WTC11 (cell line): ENCODE results near the gene CRADD. TPM values are rescaled to one million over a fixed set of nuclear protein-coding genes. Genes with fewer than 3 reads are reported as not detected.

Experiments
- ATAC-seq: fragments of 200-7000 bp; cut with Tn5 transposase; 2 replicates; pipeline ENCODE4 v1.10.0; 2021; ENCODE audit warnings: mild to moderate bottlenecking, moderate library complexity
- CTCF ChIA-PET: fragments of 300-600 bp; sonication (Branson Sonifier 250); formaldehyde crosslinking; loops from one replicate; lab custom pipeline; 2021; ENCODE audit warnings: antibody characterized with exemption; lab: Charles Lee
- POLR2A ChIA-PET: fragments of 350-600 bp; sonication (Branson Sonifier 250); formaldehyde crosslinking; loops from one replicate; lab custom pipeline; 2021; ENCODE audit warnings: antibody characterized with exemption; lab: Charles Lee
- DNase-seq: peaks from one replicate; pipeline ENCODE4 v3.0.0; 2021; ENCODE audit warnings: low spot score
- H3K27ac Mint-ChIP-seq: 2 replicates; pipeline ENCODE4 v1.8.0; 2021; ENCODE audit warnings: mixed read lengths
- H3K27me3 Mint-ChIP-seq: 2 replicates; pipeline ENCODE4 v1.8.0; 2021; ENCODE audit warnings: low read depth, mild to moderate bottlenecking, moderate library complexity, mixed read lengths
- H3K36me3 Mint-ChIP-seq: 2 replicates; pipeline ENCODE4 v1.8.0; 2021; ENCODE audit warnings: mixed read lengths
- H3K4me1 Mint-ChIP-seq: 2 replicates; pipeline ENCODE4 v1.8.0; 2022; ENCODE audit warnings: mixed read lengths
- H3K4me3 Mint-ChIP-seq: 2 replicates; pipeline ENCODE4 v1.8.0; 2021; ENCODE audit warnings: mild to moderate bottlenecking, moderate library complexity, mixed read lengths
- H3K9me3 Mint-ChIP-seq: 2 replicates; pipeline ENCODE4 v1.8.0; 2021; ENCODE audit warnings: mixed read lengths
- ATF1 ChIP-seq: sonication (generic); formaldehyde crosslinking; IDR thresholded peaks from 2 replicates; pipeline ENCODE4 v1.8.1; 2023; ENCODE audit warnings: mild to moderate bottlenecking, moderate library complexity, missing genetic modification reagents
- EMX1 ChIP-seq: fragments of 250-450 bp; sonication (Bioruptor Pico); IDR thresholded peaks from 2 replicates; pipeline ENCODE4 v1.8.0; 2021; ENCODE audit warnings: mild to moderate bottlenecking
- ETV6 ChIP-seq: sonication (generic); formaldehyde crosslinking; IDR thresholded peaks from 2 replicates; pipeline ENCODE4 v1.8.1; 2022; ENCODE audit warnings: mild to moderate bottlenecking, missing genetic modification reagents
- FOXP1 ChIP-seq: sonication (generic); formaldehyde crosslinking; IDR thresholded peaks from 2 replicates; pipeline ENCODE4 v1.8.0; 2022; ENCODE audit warnings: missing genetic modification reagents, mild to moderate bottlenecking, moderate library complexity, borderline replicate concordance
- GABPB1 ChIP-seq: sonication (generic); formaldehyde crosslinking; IDR thresholded peaks from 2 replicates; pipeline ENCODE4 v1.8.1; 2023; ENCODE audit warnings: mild to moderate bottlenecking, missing genetic modification reagents
- GRHL2 ChIP-seq: fragments of 250-450 bp; sonication (Bioruptor Pico); IDR thresholded peaks from 2 replicates; pipeline ENCODE4 v1.8.0; 2022; ENCODE audit warnings: mild to moderate bottlenecking, moderate library complexity; ENCODE audit not compliant: insufficient replicate concordance, severe bottlenecking
- JAZF1 ChIP-seq: fragments of 250-450 bp; sonication (Bioruptor Pico); IDR thresholded peaks from 2 replicates; pipeline ENCODE4 v1.9.0; 2021; ENCODE audit warnings: moderate library complexity, mild to moderate bottlenecking, inconsistent platforms
- NFE2L1 ChIP-seq: sonication (generic); formaldehyde crosslinking; IDR thresholded peaks from 2 replicates; pipeline ENCODE4 v1.8.1; 2023; ENCODE audit warnings: missing genetic modification reagents
- NFYB ChIP-seq: sonication (generic); formaldehyde crosslinking; conservative IDR thresholded peaks from 2 replicates; pipeline ENCODE4 v1.8.0; 2022; ENCODE audit warnings: low read depth, missing genetic modification reagents
- NR2C2 ChIP-seq: sonication (generic); formaldehyde crosslinking; IDR thresholded peaks from 2 replicates; pipeline ENCODE4 v1.8.0; 2022; ENCODE audit warnings: mild to moderate bottlenecking, missing genetic modification reagents
- PRRX2 ChIP-seq: fragments of 250-450 bp; sonication (Bioruptor Pico); IDR thresholded peaks from 2 replicates; pipeline ENCODE4 v1.8.0; 2021; ENCODE audit warnings: mild to moderate bottlenecking
- SP1 ChIP-seq: sonication (generic); formaldehyde crosslinking; conservative IDR thresholded peaks from 2 replicates; pipeline ENCODE4 v1.8.1; 2022; ENCODE audit warnings: missing genetic modification reagents
- TCF7 ChIP-seq: sonication (generic); formaldehyde crosslinking; IDR thresholded peaks from 2 replicates; pipeline ENCODE4 v1.8.0; 2022; ENCODE audit warnings: mild to moderate bottlenecking, low read depth, missing genetic modification reagents, moderate library complexity
- ZNF121 ChIP-seq: sonication (generic); formaldehyde crosslinking; IDR thresholded peaks from 2 replicates; pipeline ENCODE4 v1.8.0; 2023; ENCODE audit warnings: missing genetic modification reagents
- ZNF263 ChIP-seq: sonication (generic); formaldehyde crosslinking; IDR thresholded peaks from 2 replicates; pipeline ENCODE4 v1.8.1; 2022; ENCODE audit warnings: low read depth, mild to moderate bottlenecking, moderate library complexity, missing genetic modification reagents
- ZNF396 ChIP-seq: fragments of 250-450 bp; sonication (Bioruptor Pico); IDR thresholded peaks from 2 replicates; pipeline ENCODE4 v1.8.0; 2021; ENCODE audit warnings: mild to moderate bottlenecking, moderate library complexity, borderline replicate concordance
- ZNF671 ChIP-seq: fragments of 250-450 bp; sonication (Bioruptor Pico); IDR thresholded peaks from 2 replicates; pipeline ENCODE4 v1.8.0; 2021; ENCODE audit warnings: mild to moderate bottlenecking
- total RNA-seq: library from RNA; stranded (reverse); gene quantifications from 3 replicates; pipeline ENCODE4 v1.2.3, GENCODE V29; 2021
- TF ChIP-seq, protein P1 (sequence below): sonication (generic); formaldehyde crosslinking; IDR thresholded peaks from 2 replicates; pipeline ENCODE4 v1.8.0; 2023; ENCODE audit warnings: missing genetic modification reagents
- TF ChIP-seq, protein P2 (sequence below): fragments of 200-600 bp; IDR thresholded peaks from 2 replicates; pipeline ENCODE4 v1.8.0; 2022; ENCODE audit warnings: antibody characterized with exemption
- TF ChIP-seq, protein P3 (sequence below): sonication (generic); formaldehyde crosslinking; IDR thresholded peaks from 2 replicates; pipeline ENCODE4 v1.8.1; 2022; ENCODE audit warnings: mild to moderate bottlenecking, missing genetic modification reagents, moderate library complexity, borderline replicate concordance
- TF ChIP-seq, protein P4 (sequence below): fragments of 250-450 bp; sonication (Bioruptor Pico); IDR thresholded peaks from 2 replicates; pipeline ENCODE4 v1.9.0; 2021; ENCODE audit warnings: mild to moderate bottlenecking
- TF ChIP-seq, protein P5 (sequence below): sonication (generic); formaldehyde crosslinking; IDR thresholded peaks from 2 replicates; pipeline ENCODE4 v1.8.1; 2022; ENCODE audit warnings: mild to moderate bottlenecking, moderate library complexity, missing genetic modification reagents
- TF ChIP-seq, protein P6 (sequence below): sonication (generic); formaldehyde crosslinking; IDR thresholded peaks from 2 replicates; pipeline ENCODE4 v1.8.0; 2023; ENCODE audit warnings: missing genetic modification reagents, mild to moderate bottlenecking, borderline replicate concordance
- TF ChIP-seq, protein P7 (sequence below): fragments of 250-450 bp; sonication (Bioruptor Pico); IDR thresholded peaks from 2 replicates; pipeline ENCODE4 v2.1.2; 2022; ENCODE audit warnings: mild to moderate bottlenecking, moderate library complexity

Gene CRADD
- total RNA-seq, 1 experiment from 2014 or later: 11.6 TPM

DNA sequence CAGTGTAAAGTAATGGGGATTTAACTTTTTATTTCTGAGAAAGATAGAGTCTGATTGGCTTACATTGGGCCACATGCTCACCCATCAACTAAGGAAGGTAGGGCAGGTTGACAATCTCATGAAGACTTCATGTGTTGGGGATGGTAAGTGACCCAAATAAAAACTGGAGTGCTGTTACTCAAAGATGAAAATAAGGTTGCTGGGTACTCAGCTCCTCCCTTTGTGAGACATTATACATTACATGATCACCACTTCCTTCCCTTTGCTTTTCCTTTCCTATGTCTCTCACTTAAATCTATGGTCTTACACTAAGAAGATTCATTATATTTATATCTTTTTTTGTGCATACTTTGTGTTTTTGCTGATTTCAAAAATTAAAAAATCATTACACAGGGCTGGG lies 247.2 kb downstream of the CRADD start:
- CTCF ChIA-PET: no interaction called here
- TF ChIP-seq, protein P1, sequence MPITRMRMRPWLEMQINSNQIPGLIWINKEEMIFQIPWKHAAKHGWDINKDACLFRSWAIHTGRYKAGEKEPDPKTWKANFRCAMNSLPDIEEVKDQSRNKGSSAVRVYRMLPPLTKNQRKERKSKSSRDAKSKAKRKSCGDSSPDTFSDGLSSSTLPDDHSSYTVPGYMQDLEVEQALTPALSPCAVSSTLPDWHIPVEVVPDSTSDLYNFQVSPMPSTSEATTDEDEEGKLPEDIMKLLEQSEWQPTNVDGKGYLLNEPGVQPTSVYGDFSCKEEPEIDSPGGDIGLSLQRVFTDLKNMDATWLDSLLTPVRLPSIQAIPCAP (CRISPR knock-in tag): no peak
- TF ChIP-seq JAZF1 (CRISPR knock-in tag): no peak
- TF ChIP-seq, protein P2, sequence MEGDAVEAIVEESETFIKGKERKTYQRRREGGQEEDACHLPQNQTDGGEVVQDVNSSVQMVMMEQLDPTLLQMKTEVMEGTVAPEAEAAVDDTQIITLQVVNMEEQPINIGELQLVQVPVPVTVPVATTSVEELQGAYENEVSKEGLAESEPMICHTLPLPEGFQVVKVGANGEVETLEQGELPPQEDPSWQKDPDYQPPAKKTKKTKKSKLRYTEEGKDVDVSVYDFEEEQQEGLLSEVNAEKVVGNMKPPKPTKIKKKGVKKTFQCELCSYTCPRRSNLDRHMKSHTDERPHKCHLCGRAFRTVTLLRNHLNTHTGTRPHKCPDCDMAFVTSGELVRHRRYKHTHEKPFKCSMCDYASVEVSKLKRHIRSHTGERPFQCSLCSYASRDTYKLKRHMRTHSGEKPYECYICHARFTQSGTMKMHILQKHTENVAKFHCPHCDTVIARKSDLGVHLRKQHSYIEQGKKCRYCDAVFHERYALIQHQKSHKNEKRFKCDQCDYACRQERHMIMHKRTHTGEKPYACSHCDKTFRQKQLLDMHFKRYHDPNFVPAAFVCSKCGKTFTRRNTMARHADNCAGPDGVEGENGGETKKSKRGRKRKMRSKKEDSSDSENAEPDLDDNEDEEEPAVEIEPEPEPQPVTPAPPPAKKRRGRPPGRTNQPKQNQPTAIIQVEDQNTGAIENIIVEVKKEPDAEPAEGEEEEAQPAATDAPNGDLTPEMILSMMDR: no peak
- TF ChIP-seq NR2C2: no peak
- TF ChIP-seq NFE2L1 (CRISPR knock-in tag): no peak
- TF ChIP-seq, protein P3, sequence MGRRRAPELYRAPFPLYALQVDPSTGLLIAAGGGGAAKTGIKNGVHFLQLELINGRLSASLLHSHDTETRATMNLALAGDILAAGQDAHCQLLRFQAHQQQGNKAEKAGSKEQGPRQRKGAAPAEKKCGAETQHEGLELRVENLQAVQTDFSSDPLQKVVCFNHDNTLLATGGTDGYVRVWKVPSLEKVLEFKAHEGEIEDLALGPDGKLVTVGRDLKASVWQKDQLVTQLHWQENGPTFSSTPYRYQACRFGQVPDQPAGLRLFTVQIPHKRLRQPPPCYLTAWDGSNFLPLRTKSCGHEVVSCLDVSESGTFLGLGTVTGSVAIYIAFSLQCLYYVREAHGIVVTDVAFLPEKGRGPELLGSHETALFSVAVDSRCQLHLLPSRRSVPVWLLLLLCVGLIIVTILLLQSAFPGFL (CRISPR knock-in tag): no peak
- TF ChIP-seq ATF1 (CRISPR knock-in tag): no peak
- TF ChIP-seq TCF7 (CRISPR knock-in tag): no peak
- TF ChIP-seq, protein P4, sequence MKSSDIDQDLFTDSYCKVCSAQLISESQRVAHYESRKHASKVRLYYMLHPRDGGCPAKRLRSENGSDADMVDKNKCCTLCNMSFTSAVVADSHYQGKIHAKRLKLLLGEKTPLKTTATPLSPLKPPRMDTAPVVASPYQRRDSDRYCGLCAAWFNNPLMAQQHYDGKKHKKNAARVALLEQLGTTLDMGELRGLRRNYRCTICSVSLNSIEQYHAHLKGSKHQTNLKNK (CRISPR knock-in tag): no peak
- TF ChIP-seq FOXP1 (CRISPR knock-in tag): no peak
- no peak for TF ChIP-seq ZNF263 (CRISPR knock-in tag)
- TF ChIP-seq, protein P5, sequence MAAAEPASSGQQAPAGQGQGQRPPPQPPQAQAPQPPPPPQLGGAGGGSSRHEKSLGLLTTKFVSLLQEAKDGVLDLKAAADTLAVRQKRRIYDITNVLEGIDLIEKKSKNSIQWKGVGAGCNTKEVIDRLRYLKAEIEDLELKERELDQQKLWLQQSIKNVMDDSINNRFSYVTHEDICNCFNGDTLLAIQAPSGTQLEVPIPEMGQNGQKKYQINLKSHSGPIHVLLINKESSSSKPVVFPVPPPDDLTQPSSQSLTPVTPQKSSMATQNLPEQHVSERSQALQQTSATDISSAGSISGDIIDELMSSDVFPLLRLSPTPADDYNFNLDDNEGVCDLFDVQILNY: no peak
- TF ChIP-seq, all 79 proteins: peak for 0
- H3K4me1 Mint-ChIP-seq: no peaks in the 10 kb centered on the region

DNA sequence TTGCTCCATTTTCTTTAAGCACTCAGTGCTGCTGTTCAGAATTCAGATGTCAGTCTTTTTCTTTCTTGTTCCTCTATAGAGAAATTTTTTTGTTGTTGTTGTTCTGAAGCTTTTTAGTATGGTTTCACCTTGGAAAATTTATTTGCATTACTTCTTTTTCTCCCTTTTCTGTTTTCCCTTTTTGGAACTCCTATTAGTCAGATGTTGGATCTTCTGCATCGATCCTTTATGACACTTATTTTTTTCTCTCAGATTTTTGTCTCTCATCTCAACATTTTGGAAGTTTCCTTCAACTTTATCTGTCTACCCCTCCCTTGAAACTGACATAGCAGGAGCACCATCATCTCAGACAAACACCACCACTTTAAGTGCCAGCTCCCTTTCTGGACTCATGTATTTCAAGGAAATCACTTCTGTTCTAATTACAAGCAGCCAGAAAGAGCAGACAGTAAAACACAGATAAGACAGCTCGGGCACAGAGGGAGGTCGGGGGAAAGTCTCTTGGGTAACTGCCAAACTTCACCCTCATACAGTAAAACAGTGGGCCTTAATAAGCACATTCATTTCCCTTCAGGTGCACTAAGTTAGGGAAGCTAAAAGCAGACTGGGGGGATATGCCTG lies 248.5 kb downstream of the CRADD start:
- H3K36me3 Mint-ChIP-seq: peaks cover 37% of the 10 kb centered on the region
- CTCF ChIA-PET: no interaction called here

More for the DNA sequence above, 247.2 kb downstream of the CRADD start:
- POLR2A ChIA-PET: no interaction called here
- Mint-ChIP-seq H3K4me3 (no peak overlapping the region), H3K27ac (no peak overlapping the region), H3K36me3 (peaks cover 37% of the 10 kb centered on the region), H3K27me3 (peaks cover 7% of the 10 kb centered on the region; the same call in 1 of the 2 replicates), H3K9me3 (peaks cover 48% of the 10 kb centered on the region)
- DNase-seq (no peak), ATAC-seq (no peak)

DNA sequence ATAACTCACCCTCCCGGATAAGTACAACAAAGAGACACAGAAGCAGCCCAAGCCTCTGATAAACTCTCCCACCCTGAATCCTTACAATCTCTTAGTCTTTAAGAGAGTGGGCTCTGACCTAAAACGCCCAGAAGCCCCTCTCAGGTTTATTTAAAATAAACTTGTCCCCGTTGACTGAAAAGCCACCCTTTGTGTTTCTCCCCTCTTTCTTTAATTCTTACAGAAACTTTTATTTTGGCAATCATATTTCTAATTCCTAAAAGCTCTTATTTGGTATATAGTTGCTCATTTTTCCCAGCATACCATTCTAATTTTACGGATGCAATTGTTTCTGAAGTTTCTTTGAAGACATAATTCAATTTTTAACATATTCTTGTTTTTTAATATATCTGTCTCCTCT lies 249.1 kb downstream of the CRADD start:
- Mint-ChIP-seq H3K27me3 (peaks cover 7% of the 10 kb centered on the region; the same call in 1 of the 2 replicates), H3K4me3 (no peak overlapping the region), H3K4me1 (no peaks in the 10 kb centered on the region), H3K27ac (no peak overlapping the region), H3K36me3 (peaks cover 37% of the 10 kb centered on the region), H3K9me3 (peaks cover 48% of the 10 kb centered on the region)
- DNase-seq (no peak), ATAC-seq (no peak)
- ChIA-PET CTCF (no interaction called here), POLR2A (no interaction called here)
- TF ChIP-seq GRHL2 (CRISPR knock-in tag): no peak
- TF ChIP-seq SP1: no peak
- TF ChIP-seq, protein P6, sequence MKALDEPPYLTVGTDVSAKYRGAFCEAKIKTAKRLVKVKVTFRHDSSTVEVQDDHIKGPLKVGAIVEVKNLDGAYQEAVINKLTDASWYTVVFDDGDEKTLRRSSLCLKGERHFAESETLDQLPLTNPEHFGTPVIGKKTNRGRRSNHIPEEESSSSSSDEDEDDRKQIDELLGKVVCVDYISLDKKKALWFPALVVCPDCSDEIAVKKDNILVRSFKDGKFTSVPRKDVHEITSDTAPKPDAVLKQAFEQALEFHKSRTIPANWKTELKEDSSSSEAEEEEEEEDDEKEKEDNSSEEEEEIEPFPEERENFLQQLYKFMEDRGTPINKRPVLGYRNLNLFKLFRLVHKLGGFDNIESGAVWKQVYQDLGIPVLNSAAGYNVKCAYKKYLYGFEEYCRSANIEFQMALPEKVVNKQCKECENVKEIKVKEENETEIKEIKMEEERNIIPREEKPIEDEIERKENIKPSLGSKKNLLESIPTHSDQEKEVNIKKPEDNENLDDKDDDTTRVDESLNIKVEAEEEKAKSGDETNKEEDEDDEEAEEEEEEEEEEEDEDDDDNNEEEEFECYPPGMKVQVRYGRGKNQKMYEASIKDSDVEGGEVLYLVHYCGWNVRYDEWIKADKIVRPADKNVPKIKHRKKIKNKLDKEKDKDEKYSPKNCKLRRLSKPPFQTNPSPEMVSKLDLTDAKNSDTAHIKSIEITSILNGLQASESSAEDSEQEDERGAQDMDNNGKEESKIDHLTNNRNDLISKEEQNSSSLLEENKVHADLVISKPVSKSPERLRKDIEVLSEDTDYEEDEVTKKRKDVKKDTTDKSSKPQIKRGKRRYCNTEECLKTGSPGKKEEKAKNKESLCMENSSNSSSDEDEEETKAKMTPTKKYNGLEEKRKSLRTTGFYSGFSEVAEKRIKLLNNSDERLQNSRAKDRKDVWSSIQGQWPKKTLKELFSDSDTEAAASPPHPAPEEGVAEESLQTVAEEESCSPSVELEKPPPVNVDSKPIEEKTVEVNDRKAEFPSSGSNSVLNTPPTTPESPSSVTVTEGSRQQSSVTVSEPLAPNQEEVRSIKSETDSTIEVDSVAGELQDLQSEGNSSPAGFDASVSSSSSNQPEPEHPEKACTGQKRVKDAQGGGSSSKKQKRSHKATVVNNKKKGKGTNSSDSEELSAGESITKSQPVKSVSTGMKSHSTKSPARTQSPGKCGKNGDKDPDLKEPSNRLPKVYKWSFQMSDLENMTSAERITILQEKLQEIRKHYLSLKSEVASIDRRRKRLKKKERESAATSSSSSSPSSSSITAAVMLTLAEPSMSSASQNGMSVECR (CRISPR knock-in tag): no peak
- TF ChIP-seq ATF1 (CRISPR knock-in tag): no peak
- TF ChIP-seq JAZF1 (CRISPR knock-in tag): no peak
- no peak for TF ChIP-seq EMX1 (CRISPR knock-in tag)
- no peak for TF ChIP-seq ZNF121
- TF ChIP-seq, protein P7, sequence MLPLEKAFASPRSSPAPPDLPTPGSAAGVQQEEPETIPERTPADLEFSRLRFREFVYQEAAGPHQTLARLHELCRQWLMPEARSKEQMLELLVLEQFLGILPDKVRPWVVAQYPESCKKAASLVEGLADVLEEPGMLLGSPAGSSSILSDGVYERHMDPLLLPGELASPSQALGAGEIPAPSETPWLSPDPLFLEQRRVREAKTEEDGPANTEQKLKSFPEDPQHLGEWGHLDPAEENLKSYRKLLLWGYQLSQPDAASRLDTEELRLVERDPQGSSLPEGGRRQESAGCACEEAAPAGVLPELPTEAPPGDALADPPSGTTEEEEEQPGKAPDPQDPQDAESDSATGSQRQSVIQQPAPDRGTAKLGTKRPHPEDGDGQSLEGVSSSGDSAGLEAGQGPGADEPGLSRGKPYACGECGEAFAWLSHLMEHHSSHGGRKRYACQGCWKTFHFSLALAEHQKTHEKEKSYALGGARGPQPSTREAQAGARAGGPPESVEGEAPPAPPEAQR: no peak
- TF ChIP-seq ZNF671 (CRISPR knock-in tag): no peak
- TF ChIP-seq PRRX2: no peak

More for the DNA sequence above, 248.5 kb downstream of the CRADD start:
- no peak for TF ChIP-seq NFYB (CRISPR knock-in tag)
- TF ChIP-seq GABPB1 (CRISPR knock-in tag): no peak
- no peak for TF ChIP-seq ETV6
- no peak for TF ChIP-seq ZNF396 (CRISPR knock-in tag)
- TF ChIP-seq NR2C2: no peak
- Mint-ChIP-seq H3K4me1 (no peaks in the 10 kb centered on the region), H3K4me3 (no peak overlapping the region), H3K27me3 (peaks cover 7% of the 10 kb centered on the region; the same call in 1 of the 2 replicates), H3K27ac (no peak overlapping the region), H3K9me3 (peaks cover 48% of the 10 kb centered on the region)
- POLR2A ChIA-PET: no interaction called here
- ATAC-seq: no peak
- DNase-seq: no peak
